Endothelial cell of umbilical vein (primary cell): ENCODE measurements around the gene AGPS. TPM values are rescaled to one million over a fixed set of nuclear protein-coding genes. Genes with fewer than 3 reads are reported as not detected.
"Not testable (repeated sequence)": the region's sequence is repeated elsewhere in the genome, so short reads cannot be mapped to it uniquely, and the experiment has no call there.

Source experiments
- BruUV-seq: library from RNA; stranded (reverse); fragments of 400-500 nt; replicated peaks from 2 replicates; lab custom pipeline; 2021; lab: Mats Ljungman, UMichigan
- CTCF ChIA-PET: fragments of 300-600, 350-600 bp; sonication (Branson Sonifier 250); formaldehyde crosslinking; loops from one replicate; lab custom pipeline; 2021; ENCODE audit warnings: antibody characterized with exemption, inconsistent platforms; lab: Charles Lee
- POLR2A ChIA-PET: fragments of 300-600, 350-600 bp; sonication (Branson Sonifier 250); formaldehyde crosslinking; loops from one replicate; lab custom pipeline; 2021; ENCODE audit warnings: antibody characterized with exemption, inconsistent platforms; lab: Charles Lee
- DNase-seq: peaks from one replicate; pipeline ENCODE4 v3.0.0-alpha.2; 2011; ENCODE audit warnings: low read depth, low spot score
- FAIRE-seq: peaks from 2 replicates; lab custom pipeline; 2011; peaks lifted over from hg19 to GRCh38; lab: Jason Lieb, UNC
- H2AFZ ChIP-seq: 2 replicates; pipeline ENCODE4 v1.6.0; 2012; ENCODE audit warnings: low read depth, low read length, control low read depth, inconsistent platforms
- H3K27ac ChIP-seq: 2 replicates; pipeline ENCODE4 v1.5.1; 2011; ENCODE audit warnings: low read depth, mild to moderate bottlenecking, control low read depth, low read length, moderate library complexity; ENCODE audit not compliant: insufficient read depth
- H3K27me3 ChIP-seq, 2 experiments: 2 replicates each; pipeline versions ENCODE4 v1.6.0 to v1.6.1; 2011; ENCODE audit warnings: low read length in 2 of 2, mixed read lengths in 1 of 2; ENCODE audit not compliant: control insufficient read depth in 2 of 2, insufficient read depth in 2 of 2
- H3K36me3 ChIP-seq, 2 experiments: 2 replicates in 1 of 2; 3 replicates in 1 of 2; pipeline ENCODE4 v1.5.1; 2011; ENCODE audit warnings: low read length in 2 of 2, mild to moderate bottlenecking in 1 of 2, moderate library complexity in 1 of 2; ENCODE audit not compliant: control insufficient read depth in 2 of 2, insufficient read depth in 2 of 2; ENCODE audit errors: extremely low read depth in 1 of 2
- H3K4me1 ChIP-seq: 3 replicates; pipeline ENCODE4 v1.5.1; 2011; ENCODE audit warnings: mild to moderate bottlenecking, low read length; ENCODE audit not compliant: control insufficient read depth, insufficient read depth; ENCODE audit errors: extremely low read depth
- H3K4me2 ChIP-seq: 2 replicates; pipeline ENCODE4 v1.6.1; 2011; ENCODE audit warnings: low read length, control low read depth, mixed read lengths; ENCODE audit not compliant: insufficient read depth
- H3K4me3 ChIP-seq, 3 experiments: fragments of 200-600 bp in 1 of 3; sonication (generic), shearing (Covaris generic) in 1 of 3; replicated peaks in 1 of 3; 2 replicates each; pipeline ENCODE4 v1.5.1; 2011 to 2016; ENCODE audit warnings: control low read depth in 3 of 3, low read length in 3 of 3, mild to moderate bottlenecking in 2 of 3, inconsistent platforms in 1 of 3, low read depth in 1 of 3, moderate library complexity in 1 of 3; ENCODE audit not compliant: insufficient read depth in 1 of 3
- H3K79me2 ChIP-seq: 2 replicates; pipeline ENCODE4 v1.6.0; 2012; ENCODE audit warnings: low read length, inconsistent platforms; ENCODE audit not compliant: control insufficient read depth, insufficient read depth
- H3K9ac ChIP-seq: replicated peaks from 2 replicates; pipeline ENCODE3; 2011; ENCODE audit warnings: low read length, control low read depth; ENCODE audit not compliant: insufficient read depth; ENCODE audit errors: extremely low read depth
- H3K9me1 ChIP-seq: replicated peaks from 3 replicates; pipeline ENCODE4 v1.6.0; 2011; ENCODE audit warnings: mild to moderate bottlenecking, low read length; ENCODE audit not compliant: control insufficient read depth, insufficient read depth; ENCODE audit errors: extremely low read depth
- H3K9me3 ChIP-seq: replicated peaks from 2 replicates; pipeline ENCODE4 v1.5.1; 2012; ENCODE audit warnings: low read length, inconsistent platforms; ENCODE audit not compliant: control insufficient read depth, insufficient read depth
- H4K20me1 ChIP-seq: replicated peaks from 2 replicates; pipeline ENCODE3; 2011; ENCODE audit warnings: mild to moderate bottlenecking, low read length; ENCODE audit not compliant: control insufficient read depth, insufficient read depth; ENCODE audit errors: extremely low read depth
- CTCF ChIP-seq, 2 donors: IDR thresholded peaks; 1 replicate in 1 of 2; 2 replicates in 1 of 2; pipeline ENCODE4 v1.5.1; 2011; ENCODE audit warnings: low read length in 2 of 2, mild to moderate bottlenecking in 2 of 2, moderate library complexity in 2 of 2, control low read depth in 1 of 2, inconsistent platforms in 1 of 2, low read depth in 1 of 2; ENCODE audit not compliant: insufficient read depth in 1 of 2; ENCODE audit errors: extremely low read depth in 1 of 2
- GATA2 ChIP-seq: IDR thresholded peaks from 2 replicates; pipeline ENCODE4 v1.7.0; 2011; ENCODE audit warnings: low read depth, mild to moderate bottlenecking, moderate library complexity, mixed read lengths, low read length; ENCODE audit not compliant: insufficient read length, insufficient read depth
- JUN ChIP-seq: IDR thresholded peaks from 2 replicates; pipeline ENCODE4 v1.6.1; 2011; ENCODE audit warnings: borderline replicate concordance, low read depth; ENCODE audit not compliant: insufficient read length, insufficient read depth
- MYC ChIP-seq: IDR thresholded peaks from one replicate; pipeline ENCODE4 v1.6.1; 2011; ENCODE audit warnings: mild to moderate bottlenecking, low read depth, low read length
- POLR2A ChIP-seq: IDR thresholded peaks from 2 replicates; pipeline ENCODE4 v1.6.1; 2012; ENCODE audit warnings: low read depth, mild to moderate bottlenecking, control low read depth, low read length
- POLR2AphosphoS5 ChIP-seq: IDR thresholded peaks from 2 replicates; pipeline ENCODE4 v1.6.1; 2012; ENCODE audit warnings: low read depth, mild to moderate bottlenecking, control low read depth, low read length, moderate library complexity; ENCODE audit not compliant: insufficient read depth
- dilution Hi-C: fragments of 300-500 bp; cut with MboI; formaldehyde crosslinking; loops from one replicate; pipeline ENCODE4 v1.15.0; 2019; ENCODE audit warnings: low sequenced_read_pairs; ENCODE audit not compliant: extremely low pct_ligation_motif_present
- intact Hi-C: fragments of 100-400 bp; cut with micrococcal nuclease; formaldehyde crosslinking; loops from one replicate; pipeline ENCODE4 v1.10.0; 2022
- polyA plus RNA-seq, 4 experiments: library from polyadenylated mRNA; depleted of rRNA in 3 of 4; stranded (reverse) in 3 of 4; unstranded in 1 of 4; fragments of >200 nt; gene quantifications; 2 replicates each; pipeline versions ENCODE4 v1.2.1 to v1.2.3, GENCODE V29; 2011 to 2012; ENCODE audit warnings: missing spikeins in 1 of 4
- total RNA-seq: library from RNA; stranded (reverse); gene quantifications from 2 replicates; pipeline ENCODE4 v1.2.3, GENCODE V29; 2021

Gene AGPS
- total and polyA plus RNA-seq, 2 donors (not counting 3 experiments of a cell fraction or from before 2014, with no cell fraction given), result 10.1 to 96.5 TPM

- Histone ChIP-seq H3K4me3 (no peak overlapping the region), H3K4me2 (no peak overlapping the region), H3K27ac (no peak overlapping the region), H3K9me3 (no peaks in the 10 kb centered on the region), H3K79me2 (no peaks in the 10 kb centered on the region), H3K9ac (no peak overlapping the region), H3K36me3 (no peaks in the 10 kb centered on the region), H3K27me3 (no peaks in the 10 kb centered on the region), H3K9me1 (no peaks in the 10 kb centered on the region), H2AFZ (no peak overlapping the region), H4K20me1 (no peaks in the 10 kb centered on the region), H3K4me1 (no peaks in the 10 kb centered on the region)
- ChIA-PET POLR2A (no interaction called here), CTCF (no interaction called here)
- intact Hi-C loops (no loop called here), dilution Hi-C loops (no loop called here)
- no peak for DNase-seq
- TF ChIP-seq JUN (no peak), POLR2AphosphoS5 (no peak), CTCF (IDR thresholded peaks at IDR 0.05; ENCODE audit: extremely low read depth in 1 of 2, insufficient read depth in 1 of 2, low read depth in 1 of 2, low read length in 2 of 2) (no peak), GATA2 (no peak), POLR2A (no peak), MYC (no peak)
- FAIRE-seq, result no peak
- BruUV-seq, result no TSS peak
These were observed 29.2 kb upstream of the AGPS start for GRCh38 chr2:177363332-177363731.

- H3K4me1 ChIP-seq, H3K27ac ChIP-seq, H3K36me3 ChIP-seq, intact Hi-C loops, H3K4me3 ChIP-seq, dilution Hi-C loops, H3K9ac ChIP-seq, H3K4me2 ChIP-seq, H3K9me1 ChIP-seq, DNase-seq, POLR2A ChIA-PET, H4K20me1 ChIP-seq, H2AFZ ChIP-seq, BruUV-seq, H3K27me3 ChIP-seq, H3K9me3 ChIP-seq, FAIRE-seq, H3K79me2 ChIP-seq: not testable (repeated sequence)
- CTCF ChIA-PET, result interaction anchor here (0.6 kb wide), 1 partner anchor 12 kb away, joined by 4 read pairs; no protein-coding TSS in a partner anchor
These were observed 26.8 kb upstream of the AGPS start for GRCh38 chr2:177365764-177366163.

GRCh38 chr2:177368023-177368422 lies 24.6 kb upstream of the AGPS start:
- DNase-seq, H3K79me2 ChIP-seq, H3K36me3 ChIP-seq, BruUV-seq, POLR2A ChIA-PET, dilution Hi-C loops, H3K4me1 ChIP-seq, H3K9ac ChIP-seq, CTCF ChIA-PET, intact Hi-C loops, H3K4me2 ChIP-seq, H3K9me3 ChIP-seq, H4K20me1 ChIP-seq, FAIRE-seq, H3K27ac ChIP-seq, H3K4me3 ChIP-seq, H2AFZ ChIP-seq, H3K27me3 ChIP-seq, H3K9me1 ChIP-seq: not testable (repeated sequence)
